Natural killer cell (primary cell): ENCODE data around the gene PIEZO1. TPM values are rescaled to one million over a fixed set of nuclear protein-coding genes. Genes with fewer than 3 reads are reported as not detected.
A peak's percentile ranks its signal among the peaks of the same experiment; 100 is the strongest.

Experiments used
- ATAC-seq, 3 donors: fragments of 150-1000 bp in 2 of 3; fragments of 200-7000 bp in 1 of 3; cut with Tn5 transposase; 1 replicate in 1 of 3; 2 replicates in 2 of 3; pipeline ENCODE4 v1.10.0; 2021; ENCODE audit warnings: mild to moderate bottlenecking in 2 of 3, moderate library complexity in 2 of 3
- DNase-seq, 2 donors: peaks; one replicate each; pipeline versions ENCODE4 v3.0.0 to v3.0.0-alpha.2; 2013 to 2021; ENCODE audit warnings: mixed read lengths in 1 of 2
- H3K27ac ChIP-seq: one replicate; pipeline ENCODE4 v1.5.1; 2013; ENCODE audit warnings: mild to moderate bottlenecking, low read length
- H3K27me3 ChIP-seq: one replicate; pipeline ENCODE4 v1.6.1; 2013; ENCODE audit warnings: low read length; ENCODE audit not compliant: control insufficient read depth, insufficient read depth
- H3K36me3 ChIP-seq: one replicate; pipeline ENCODE4 v1.6.1; 2013; ENCODE audit warnings: low read length; ENCODE audit not compliant: control insufficient read depth, insufficient read depth
- H3K4me1 ChIP-seq: one replicate; pipeline ENCODE4 v1.6.1; 2013; ENCODE audit warnings: low read length; ENCODE audit not compliant: control insufficient read depth, insufficient read depth
- H3K4me3 ChIP-seq: one replicate; pipeline ENCODE4 v1.5.1; 2013; ENCODE audit warnings: low read length
- H3K9me3 ChIP-seq: one replicate; pipeline ENCODE4 v1.6.1; 2013; ENCODE audit warnings: low read length; ENCODE audit not compliant: control insufficient read depth, insufficient read depth
- H3K27ac Mint-ChIP-seq, 2 donors: one replicate each; pipeline ENCODE4 v1.8.0; 2022; ENCODE audit warnings: mild to moderate bottlenecking in 2 of 2, mixed read lengths in 2 of 2, moderate library complexity in 1 of 2
- H3K27me3 Mint-ChIP-seq, 2 donors: one replicate each; pipeline ENCODE4 v1.8.0; 2022; ENCODE audit warnings: low read depth in 2 of 2, mixed read lengths in 2 of 2
- H3K36me3 Mint-ChIP-seq: one replicate; pipeline ENCODE4 v1.8.0; 2022; ENCODE audit warnings: mixed read lengths
- H3K4me1 Mint-ChIP-seq, 2 donors: one replicate each; pipeline ENCODE4 v1.8.0; 2022; ENCODE audit warnings: mixed read lengths in 2 of 2
- H3K4me3 Mint-ChIP-seq: one replicate; pipeline ENCODE4 v1.8.0; 2022; ENCODE audit warnings: mild to moderate bottlenecking, moderate library complexity, mixed read lengths
- H3K9me3 Mint-ChIP-seq, 2 donors: one replicate each; pipeline ENCODE4 v1.8.0; 2022; ENCODE audit warnings: mixed read lengths in 2 of 2
- CTCF ChIP-seq: fragments of 200-600 bp; IDR thresholded peaks from one replicate; pipeline ENCODE4 v1.8.0; 2022; ENCODE audit warnings: antibody characterized with exemption
- WGBS: methylation state at CpG from one replicate; pipeline ENCODE4 v1.1.7; 2013; ENCODE audit warnings: missing lambda C conversion rate; ENCODE audit not compliant: insufficient coverage; 5-methylcytosine and 5-hydroxymethylcytosine counted together
- intact Hi-C: fragments of 100-400 bp; cut with micrococcal nuclease; formaldehyde crosslinking; loops from one replicate; pipeline ENCODE4 v1.14.2; 2022
- total RNA-seq, 4 donors: library from RNA; stranded (reverse); fragments of 120-200 nt in 1 of 4; gene quantifications; one replicate each; pipeline versions ENCODE4 v1.2.3 to v1.2.4, GENCODE V29; 2013 to 2022

Gene PIEZO1
- total RNA-seq, 3 donors from 2014 or later (not counting 1 experiment from before 2014, with no cell fraction given) = 172 to 197 (median 183) TPM

DNA sequence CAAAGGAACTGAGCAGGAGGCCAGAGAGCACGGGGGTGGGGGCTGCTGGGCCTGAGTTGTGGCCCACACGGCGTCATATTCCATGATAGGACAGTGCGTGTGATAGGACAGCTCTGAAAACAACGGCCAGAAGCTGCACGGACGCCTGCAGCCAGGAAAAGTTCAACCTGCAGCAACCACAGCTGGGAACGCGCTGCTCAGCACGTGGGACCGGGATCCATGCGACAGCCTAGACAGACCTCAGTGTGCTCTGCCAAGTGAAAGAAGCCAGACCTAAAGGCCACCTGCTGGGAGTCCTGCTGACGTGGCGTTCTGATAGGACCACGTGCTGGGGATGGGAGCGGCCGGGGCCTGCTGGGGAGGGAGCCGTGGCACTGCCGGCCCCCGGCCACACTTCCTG lies 57.1 kb downstream of the PIEZO1 start:
- H3K9me3 ChIP-seq = no peaks in the 10 kb centered on the region
- no peaks in the 10 kb centered on the region for H3K4me1 ChIP-seq
- H3K36me3 ChIP-seq = peaks cover 65% of the 10 kb centered on the region
- no peaks in the 10 kb centered on the region for H3K27me3 Mint-ChIP-seq
- H3K27ac ChIP-seq = no peak overlapping the region
- no peak for DNase-seq
- WGBS = 95% methylated on average over 20 of the region's 20 CpGs
- no peak overlapping the region for H3K4me3 Mint-ChIP-seq
- TF ChIP-seq CTCF = no peak
- no peak overlapping the region for H3K27ac Mint-ChIP-seq
- no peak for ATAC-seq
- H3K36me3 Mint-ChIP-seq = no peaks in the 10 kb centered on the region
- no peaks in the 10 kb centered on the region for H3K27me3 ChIP-seq
- H3K4me1 Mint-ChIP-seq = peaks cover 0 to 5% of the 10 kb centered on the region in 2 donors
- H3K4me3 ChIP-seq = no peak overlapping the region
- intact Hi-C loops = no loop called here
- no peaks in the 10 kb centered on the region for H3K9me3 Mint-ChIP-seq

- intact Hi-C loops = no loop called here
- Histone ChIP-seq H3K36me3 (peaks cover 69% of the 10 kb centered on the region), H3K4me1 (no peaks in the 10 kb centered on the region), H3K27ac (no peak overlapping the region), H3K4me3 (no peak overlapping the region), H3K9me3 (no peaks in the 10 kb centered on the region), H3K27me3 (no peaks in the 10 kb centered on the region)
- no peaks in the 10 kb centered on the region for H3K27me3 Mint-ChIP-seq
- H3K4me1 Mint-ChIP-seq = peaks cover 0 to 5% of the 10 kb centered on the region in 2 donors
- no peak for ATAC-seq
- TF ChIP-seq CTCF = no peak
- H3K4me3 Mint-ChIP-seq = no peak overlapping the region
- WGBS = 97% methylated on average over 28 of the region's 28 CpGs
- DNase-seq = no peak
- H3K27ac Mint-ChIP-seq = no peak overlapping the region
- no peaks in the 10 kb centered on the region for H3K36me3 Mint-ChIP-seq
- H3K9me3 Mint-ChIP-seq = no peaks in the 10 kb centered on the region
Measured at GRCh38 chr16:88726981-88727380, 58.0 kb downstream of the PIEZO1 start.

DNA sequence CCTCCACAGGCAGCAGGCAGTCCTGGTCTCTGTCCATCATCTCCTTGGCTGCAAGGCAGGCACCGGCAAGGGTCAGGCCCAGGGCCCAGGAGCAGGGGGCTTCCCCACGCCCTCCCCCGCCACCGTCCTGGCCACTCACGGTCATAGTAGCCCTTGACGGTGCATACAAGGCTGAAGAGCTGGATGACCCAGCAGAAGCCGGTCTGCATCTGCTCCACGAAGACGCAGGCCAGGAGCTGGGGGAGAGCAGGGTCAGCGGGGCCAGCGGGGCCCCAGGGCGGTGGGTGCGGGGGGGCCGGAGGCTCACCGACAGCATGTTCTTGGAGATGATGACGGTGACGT lies 58.6 kb downstream of the PIEZO1 start:
- no peaks in the 10 kb centered on the region for H3K27me3 ChIP-seq
- Mint-ChIP-seq H3K36me3 (no peaks in the 10 kb centered on the region), H3K4me1 (peaks cover 0 to 3% of the 10 kb centered on the region in 2 donors), H3K27ac (no peak overlapping the region), H3K4me3 (no peak overlapping the region), H3K27me3 (no peaks in the 10 kb centered on the region), H3K9me3 (no peaks in the 10 kb centered on the region)
- no peak for TF ChIP-seq CTCF
- no peaks in the 10 kb centered on the region for H3K9me3 ChIP-seq
- intact Hi-C loops = no loop called here
- WGBS = 94% methylated on average over 16 of the region's 17 CpGs
- peaks cover 69% of the 10 kb centered on the region for H3K36me3 ChIP-seq
- ATAC-seq (no peak), DNase-seq (no peak)
- H3K27ac ChIP-seq = no peak overlapping the region
- H3K4me3 ChIP-seq = no peak overlapping the region
- H3K4me1 ChIP-seq = no peaks in the 10 kb centered on the region

DNA sequence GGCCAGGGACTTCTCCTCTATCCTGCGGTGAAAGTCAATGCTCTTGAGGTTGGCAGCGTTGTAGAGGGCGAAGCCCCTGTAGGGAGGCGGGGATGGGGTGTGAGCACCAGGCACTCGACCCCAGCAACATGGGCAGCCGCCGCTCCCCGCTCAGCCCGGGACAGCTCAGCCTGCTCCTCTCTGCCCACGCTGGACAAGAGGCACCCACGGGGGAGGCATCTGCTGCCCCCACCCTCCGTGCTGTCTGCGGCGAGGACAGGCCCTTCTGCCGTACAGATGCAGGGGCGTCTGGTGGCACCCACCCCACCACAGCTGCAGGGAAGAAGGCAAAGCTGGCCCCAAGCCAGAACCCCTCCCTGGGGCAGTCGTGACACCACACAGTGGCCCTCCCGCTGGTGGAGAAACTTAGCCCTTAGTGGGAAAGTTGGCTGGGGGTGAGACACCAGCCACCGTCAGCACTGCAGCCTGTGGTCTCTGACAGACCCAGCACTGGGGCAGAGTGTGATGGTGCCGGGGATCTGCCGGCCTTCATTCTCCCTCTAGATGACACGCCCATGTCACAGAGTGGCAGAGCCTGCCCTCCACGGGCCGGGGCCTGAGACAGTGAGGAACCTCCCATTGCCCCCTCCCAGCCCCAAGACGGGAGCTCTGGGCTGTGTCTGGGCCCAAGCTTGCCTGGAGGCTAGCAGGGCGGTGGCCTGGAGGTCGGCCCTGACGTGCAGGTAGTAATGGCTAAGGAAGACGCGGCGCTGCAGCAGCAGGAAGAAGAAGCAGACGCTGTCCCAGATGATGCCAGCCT lies 59.2 kb downstream of the PIEZO1 start:
- Histone ChIP-seq H3K27ac (no peak overlapping the region), H3K4me1 (no peaks in the 10 kb centered on the region), H3K27me3 (no peaks in the 10 kb centered on the region), H3K36me3 (peaks cover 69% of the 10 kb centered on the region), H3K9me3 (no peaks in the 10 kb centered on the region), H3K4me3 (no peak overlapping the region)
- peak in 2 of 3 donors; percentile 24 to 83 for ATAC-seq
- 83% methylated on average over 32 of the region's 32 CpGs for WGBS
- no peaks in the 10 kb centered on the region for H3K4me1 Mint-ChIP-seq
- no peaks in the 10 kb centered on the region for H3K27me3 Mint-ChIP-seq
- DNase-seq = no peak
- H3K36me3 Mint-ChIP-seq = no peaks in the 10 kb centered on the region
- H3K27ac Mint-ChIP-seq = no peak overlapping the region
- no peaks in the 10 kb centered on the region for H3K9me3 Mint-ChIP-seq
- TF ChIP-seq CTCF = no peak
- intact Hi-C loops = no loop called here
- H3K4me3 Mint-ChIP-seq = no peak overlapping the region
